HepG2 (cell line): ENCODE measurements around the gene PXMP2. TPM values are rescaled to one million over a fixed set of nuclear protein-coding genes. Genes with fewer than 3 reads are reported as not detected.
A peak's percentile ranks its signal among the peaks of the same experiment; 100 is the strongest.

Experiments
- AHR ChIP-seq: IDR thresholded peaks from 2 replicates; pipeline ENCODE4 v1.6.1; 2018; ENCODE audit warnings: missing genetic modification reagents, missing compliant biosample characterization
- HNF4A ChIP-seq: sonication (generic); formaldehyde crosslinking; IDR thresholded peaks from 2 replicates; pipeline ENCODE4 v1.4.0; 2020; ENCODE audit warnings: missing genetic modification reagents
- IRF9 ChIP-seq: sonication (generic); formaldehyde crosslinking; IDR thresholded peaks from 2 replicates; pipeline ENCODE4 v1.8.0; 2022; ENCODE audit warnings: missing genetic modification reagents, mild to moderate bottlenecking, borderline replicate concordance
- KLF9 ChIP-seq: IDR thresholded peaks from 2 replicates; pipeline ENCODE4 v1.6.1; 2016; ENCODE audit warnings: low read depth
- ZBTB3 ChIP-seq: sonication (generic); formaldehyde crosslinking; IDR thresholded peaks from 2 replicates; pipeline ENCODE4 v1.4.0; 2020; ENCODE audit warnings: low read depth, mild to moderate bottlenecking, moderate library complexity, missing genetic modification reagents, borderline replicate concordance
- ZNF512B ChIP-seq: sonication (generic); formaldehyde crosslinking; IDR thresholded peaks from 2 replicates; pipeline ENCODE4 v1.5.1; 2020; ENCODE audit warnings: missing genetic modification reagents, mild to moderate bottlenecking, borderline replicate concordance
- ZNF607 ChIP-seq: sonication (generic); formaldehyde crosslinking; IDR thresholded peaks from 2 replicates; pipeline ENCODE4 v1.5.1; 2020; ENCODE audit warnings: missing genetic modification reagents, mild to moderate bottlenecking, borderline replicate concordance
- ZNF691 ChIP-seq: sonication (generic); formaldehyde crosslinking; IDR thresholded peaks from 2 replicates; pipeline ENCODE4 v1.4.0; 2020; ENCODE audit warnings: missing genetic modification reagents, low read depth, mild to moderate bottlenecking, borderline replicate concordance
- polyA plus RNA-seq, 8 experiments: library from polyadenylated mRNA; depleted of rRNA in 3 of 8; stranded (reverse) in 7 of 8; unstranded in 1 of 8; fragments of >200 nt; fragmentation: Illumina TruSeq in 4 of 8; extraction: Trizol in 4 of 8; gene quantifications; 2 replicates each; pipeline versions ENCODE4 v1.2.1 to v1.2.3, GENCODE V29; 2011 to 2016; ENCODE audit warnings: low read depth in 4 of 8, missing spikeins in 1 of 8, mixed read lengths in 1 of 8; ENCODE audit not compliant: insufficient read depth in 1 of 8
- total RNA-seq, 5 experiments: library from RNA; depleted of rRNA; stranded (reverse); fragments of >200 nt; fragmentation: Illumina TruSeq; extraction: Trizol; gene quantifications; 2 replicates each; pipeline ENCODE4 v1.2.3, GENCODE V29; 2016; ENCODE audit warnings: low read depth in 1 of 5

Gene PXMP2
- total and polyA plus RNA-seq, 2 of the 13 experiments (the other 11 are each of a cell fraction or from before 2014, with no cell fraction given), result 25.5 to 42.9 TPM

- peak; percentile 74; the same call in 1 of the 2 replicates for TF ChIP-seq ZNF691 (CRISPR knock-in tag)
- 0 out of 2 replicates have a peak, but pooled peaks have one; percentile 81 for TF ChIP-seq KLF9 (CRISPR knock-in tag)
- TF ChIP-seq ZNF512B (CRISPR knock-in tag), result no peak; the same call in 1 of the 2 replicates
- no peak; the same call in 1 of the 2 replicates for TF ChIP-seq ZBTB3 (CRISPR knock-in tag)
- TF ChIP-seq AHR (CRISPR knock-in tag), result no peak
- 0 out of 2 replicates have a peak, but pooled peaks have one; percentile 16 for TF ChIP-seq HNF4A (CRISPR knock-in tag)
- TF ChIP-seq IRF9 (CRISPR knock-in tag), result no peak
- TF ChIP-seq ZNF607 (CRISPR knock-in tag), result peak; percentile 90
Measured at GRCh38 chr12:132710405-132711079, 23.2 kb downstream of the PXMP2 start, which contains the start of gene PGAM5 (continued).
